ENCODE results near the gene CCDC137.
"Not testable (repeated sequence)": the region's sequence is repeated elsewhere in the genome, so short reads cannot be mapped to it uniquely, and the experiment has no call there.

CCDC137 gene

DNA sequence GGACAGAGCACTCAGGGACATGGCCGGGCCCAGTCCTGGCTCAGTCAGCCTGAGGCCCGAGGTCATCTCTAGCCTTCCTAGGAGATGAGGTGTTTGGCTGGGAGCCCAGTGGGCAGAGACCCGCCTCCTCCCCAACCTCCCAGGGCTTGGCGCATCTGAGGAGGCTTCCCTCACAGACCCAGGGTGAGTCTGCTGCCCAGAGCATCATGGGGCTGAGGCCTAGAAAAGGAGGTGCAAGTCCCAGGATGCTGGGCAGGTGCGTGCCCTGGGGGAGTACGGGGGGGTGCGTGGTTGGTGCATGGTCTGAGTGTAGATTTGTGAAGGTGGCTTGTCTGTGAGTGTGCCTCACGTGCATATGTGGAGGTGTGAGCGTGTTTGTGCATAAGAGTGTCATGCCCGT, 14.8 kb upstream of the CCDC137 start:
- no peak for DNase-seq (ENCODE audit: low spot score)

DNA sequence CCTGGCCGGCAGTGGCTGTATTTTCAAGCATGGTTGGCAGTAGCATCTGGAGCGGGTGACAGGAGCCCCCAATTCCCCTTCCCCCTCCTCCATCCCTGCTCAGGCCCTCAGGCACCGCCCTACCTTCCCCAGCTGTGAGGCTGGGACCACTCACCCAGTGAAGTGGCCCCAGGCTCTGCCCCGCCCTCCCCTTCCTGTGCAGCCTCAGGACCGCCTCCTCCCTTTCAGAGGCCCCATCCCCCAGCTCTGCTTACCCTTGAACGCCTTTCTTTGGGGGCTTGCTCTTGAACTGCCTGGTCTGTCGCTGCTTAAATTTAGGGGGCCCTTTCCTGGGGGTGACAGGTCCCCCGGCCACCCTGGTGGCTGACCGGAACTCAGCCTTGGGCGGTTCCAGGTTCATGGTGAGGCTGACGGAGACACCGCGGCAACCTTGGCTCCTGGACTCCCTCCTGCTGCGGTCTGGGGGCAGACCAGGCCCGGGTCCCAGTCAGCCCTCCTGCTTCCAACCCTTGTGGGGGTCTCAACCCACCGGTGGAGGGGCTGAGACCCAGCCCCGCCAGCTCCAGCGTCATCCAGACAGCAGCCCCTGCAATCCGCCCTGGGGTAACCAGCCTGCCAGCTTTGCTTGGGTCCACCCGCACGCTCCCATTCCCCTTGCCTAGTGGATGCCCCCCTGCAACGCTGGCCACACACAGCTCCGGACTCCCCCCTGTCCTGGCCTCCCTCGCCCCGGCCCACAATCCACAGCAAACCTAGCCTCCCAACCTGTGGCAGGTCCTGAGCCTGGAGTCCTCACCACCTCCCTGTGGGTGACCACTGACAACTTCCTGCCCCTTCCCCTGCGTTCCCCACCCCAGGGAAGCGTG, 13.4 kb upstream of the CCDC137 start:
- DNase-seq (ENCODE audit: low spot score), result no peak

DNA sequence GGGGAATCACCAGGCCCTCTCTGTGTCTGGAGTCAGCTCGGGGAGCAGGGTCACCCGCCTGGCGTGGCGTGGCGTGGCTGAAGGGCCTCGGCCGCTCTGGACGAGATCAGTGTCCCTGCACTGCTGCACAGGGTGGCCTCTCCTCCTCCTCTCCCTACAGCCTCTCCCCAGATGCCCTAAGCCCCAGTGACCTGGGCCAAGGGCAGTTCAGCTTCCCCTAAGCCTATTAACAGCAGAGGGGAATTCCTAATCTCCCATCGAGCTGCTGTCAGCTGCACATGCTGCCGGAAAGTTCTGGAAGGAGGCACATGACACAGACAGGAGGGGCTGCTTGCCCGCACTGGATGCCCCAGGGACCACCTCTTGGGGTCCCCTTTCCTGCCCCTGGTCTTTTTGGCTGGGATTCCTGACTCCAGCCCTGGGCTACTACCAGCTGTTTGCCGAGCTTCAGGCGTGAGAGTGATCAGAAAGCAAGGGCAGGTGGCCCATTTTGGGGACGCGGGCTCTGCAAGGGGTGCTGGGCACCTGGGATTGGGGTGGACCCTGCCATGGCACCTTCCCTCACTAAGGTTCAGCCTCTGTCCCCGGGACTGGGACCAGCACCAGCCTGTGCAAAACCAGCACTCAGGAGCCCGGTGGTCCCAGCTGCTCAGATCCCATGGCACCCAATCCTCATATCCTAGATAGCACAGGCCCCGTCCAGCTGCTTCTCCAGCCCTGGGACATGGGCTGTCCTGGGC, 11.0 kb upstream of the CCDC137 start:
- DNase-seq (ENCODE audit: low spot score), result no peak

DNA sequence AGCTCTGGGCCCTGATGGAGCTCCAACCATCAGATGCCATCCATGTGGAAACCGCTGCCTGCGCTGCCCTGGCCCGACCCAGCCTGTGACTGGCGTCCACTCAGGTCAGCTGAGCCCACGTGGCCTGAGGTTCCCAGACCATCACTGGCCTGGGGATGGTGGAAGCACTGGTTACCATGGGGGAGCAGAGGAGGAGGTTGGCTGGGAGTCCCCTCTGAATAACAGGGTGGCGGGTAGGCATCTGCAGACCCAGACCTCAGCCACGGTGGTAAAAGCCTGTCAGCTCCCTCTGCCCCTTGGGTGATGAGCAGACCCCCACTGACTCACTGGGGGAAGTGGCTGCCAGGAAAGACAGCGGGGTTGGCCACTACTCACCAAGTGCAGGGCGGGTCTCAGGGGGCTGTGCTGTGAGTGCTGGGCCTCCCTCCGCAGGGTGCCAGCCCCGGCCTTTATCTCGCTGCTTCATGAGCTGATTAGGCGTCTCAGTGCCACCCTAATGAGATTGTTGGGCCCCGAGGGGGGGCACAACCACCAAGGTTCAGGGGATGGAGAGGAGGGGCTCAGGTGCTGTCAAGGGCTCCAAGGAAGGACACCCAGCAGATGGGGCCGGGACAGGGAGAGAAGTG, 10.3 kb upstream of the CCDC137 start, which contains the start of gene PDE6G:
PDE6G (minus strand) TSS at position 425 of the 626 bp plus-strand sequence. CDS start 3,237 bp downstream, outside the sequence.
- DNase-seq (ENCODE audit: low spot score), result no peak

DNA sequence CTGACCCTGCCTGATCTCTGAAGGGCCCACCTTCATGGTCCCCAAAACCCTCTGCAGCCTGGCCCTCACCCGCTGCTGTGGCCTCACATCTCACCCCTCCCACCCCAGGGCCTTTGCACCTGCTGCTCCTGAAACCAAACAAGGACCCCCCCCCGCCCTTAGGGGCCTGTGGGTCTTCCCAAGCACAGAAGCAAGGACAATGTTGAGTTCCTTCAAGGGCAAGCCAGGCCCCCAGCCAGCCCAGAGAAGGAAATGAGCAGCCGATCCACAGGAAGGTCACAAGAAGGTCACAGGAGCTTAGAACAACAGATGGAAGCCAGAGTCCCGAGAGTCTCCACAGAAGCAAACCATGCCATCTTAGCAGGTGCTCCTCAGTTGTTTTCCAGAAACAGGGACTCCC, 9.7 kb upstream of the CCDC137 start:
- no peak for DNase-seq (ENCODE audit: low spot score)

DNA sequence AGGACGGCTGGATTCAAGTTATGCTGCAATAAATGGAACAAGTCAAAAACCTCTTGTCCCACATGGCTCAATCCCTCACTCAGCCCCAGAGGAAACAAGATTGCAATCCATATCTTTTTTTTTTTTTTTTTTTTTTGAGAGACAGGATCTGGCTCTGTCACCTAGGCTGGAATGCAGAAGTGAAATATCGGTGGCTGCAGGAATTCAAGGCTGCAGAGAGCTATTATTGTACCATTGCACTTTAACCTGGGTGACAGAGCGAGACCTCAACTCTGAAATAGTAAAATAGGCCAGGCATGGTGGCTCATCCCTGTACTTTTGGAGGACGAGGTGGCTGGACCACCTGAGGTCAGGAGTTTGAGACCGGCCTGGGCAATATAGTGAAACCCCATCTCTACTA, 7.5 kb upstream of the CCDC137 start:
- DNase-seq (ENCODE audit: low spot score), result no peak

DNA sequence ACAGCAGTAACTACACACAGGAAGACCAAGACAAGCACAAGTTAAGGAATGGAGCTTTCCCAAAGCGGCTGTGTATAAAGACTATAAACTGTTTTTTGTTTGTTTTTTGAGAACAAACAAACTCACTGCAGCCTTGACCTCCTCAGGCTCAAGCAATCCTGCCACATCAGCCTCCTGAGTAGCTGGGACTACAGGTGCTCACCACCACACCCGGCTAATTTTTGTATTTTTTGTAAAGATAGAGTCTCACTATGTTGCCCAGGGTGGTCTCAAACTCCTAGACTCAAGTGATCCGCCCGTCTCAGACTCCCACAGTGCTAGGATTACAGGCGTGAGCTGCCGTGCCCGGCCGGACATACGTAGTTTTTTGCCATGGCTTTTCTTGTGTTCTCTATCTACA, 6.1 kb upstream of the CCDC137 start:
- DNase-seq (ENCODE audit: low spot score), result no peak

DNA sequence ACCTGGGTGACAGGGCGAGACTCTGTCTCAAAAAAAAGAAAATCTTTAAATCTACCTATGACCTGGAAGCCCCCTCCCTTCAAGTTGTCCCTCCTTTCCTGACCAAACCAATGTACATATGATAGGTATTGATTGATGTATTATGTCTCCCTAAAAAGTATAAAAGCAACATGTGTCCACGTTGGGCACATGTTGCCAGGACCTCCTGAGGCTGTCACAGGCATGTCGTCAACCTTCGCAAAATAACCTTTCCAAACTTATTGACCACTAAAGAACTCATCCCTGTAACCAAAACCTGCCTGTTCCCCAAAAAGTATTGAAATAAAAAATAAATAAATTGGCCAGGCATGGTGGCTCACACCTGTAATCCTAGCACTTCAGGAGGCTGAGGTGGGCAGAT, 4.5 kb upstream of the CCDC137 start:
- no peak for DNase-seq (ENCODE audit: low spot score)

DNA sequence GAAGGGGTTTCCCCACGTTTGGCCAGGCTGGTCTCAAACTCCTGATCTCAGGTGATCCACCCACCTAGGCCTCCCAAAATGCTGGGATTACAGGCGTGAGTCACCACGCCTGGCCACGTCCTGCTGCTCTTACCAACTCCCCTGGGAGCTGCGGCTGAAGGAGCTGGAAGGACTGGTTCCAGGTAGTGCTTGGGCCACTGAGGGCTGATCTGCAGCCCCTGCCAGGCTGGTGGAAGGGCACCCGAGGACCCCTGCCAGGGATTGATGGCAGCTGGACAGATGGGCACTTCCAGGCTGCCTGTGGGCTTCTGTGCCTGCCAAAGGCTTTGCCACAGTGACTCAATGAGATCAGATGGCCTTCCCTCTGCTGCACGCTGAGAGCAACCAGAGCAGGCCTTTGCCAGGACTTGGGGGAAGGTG, 2.5 kb upstream of the CCDC137 start:
- no peak for DNase-seq (ENCODE audit: low spot score)

DNA sequence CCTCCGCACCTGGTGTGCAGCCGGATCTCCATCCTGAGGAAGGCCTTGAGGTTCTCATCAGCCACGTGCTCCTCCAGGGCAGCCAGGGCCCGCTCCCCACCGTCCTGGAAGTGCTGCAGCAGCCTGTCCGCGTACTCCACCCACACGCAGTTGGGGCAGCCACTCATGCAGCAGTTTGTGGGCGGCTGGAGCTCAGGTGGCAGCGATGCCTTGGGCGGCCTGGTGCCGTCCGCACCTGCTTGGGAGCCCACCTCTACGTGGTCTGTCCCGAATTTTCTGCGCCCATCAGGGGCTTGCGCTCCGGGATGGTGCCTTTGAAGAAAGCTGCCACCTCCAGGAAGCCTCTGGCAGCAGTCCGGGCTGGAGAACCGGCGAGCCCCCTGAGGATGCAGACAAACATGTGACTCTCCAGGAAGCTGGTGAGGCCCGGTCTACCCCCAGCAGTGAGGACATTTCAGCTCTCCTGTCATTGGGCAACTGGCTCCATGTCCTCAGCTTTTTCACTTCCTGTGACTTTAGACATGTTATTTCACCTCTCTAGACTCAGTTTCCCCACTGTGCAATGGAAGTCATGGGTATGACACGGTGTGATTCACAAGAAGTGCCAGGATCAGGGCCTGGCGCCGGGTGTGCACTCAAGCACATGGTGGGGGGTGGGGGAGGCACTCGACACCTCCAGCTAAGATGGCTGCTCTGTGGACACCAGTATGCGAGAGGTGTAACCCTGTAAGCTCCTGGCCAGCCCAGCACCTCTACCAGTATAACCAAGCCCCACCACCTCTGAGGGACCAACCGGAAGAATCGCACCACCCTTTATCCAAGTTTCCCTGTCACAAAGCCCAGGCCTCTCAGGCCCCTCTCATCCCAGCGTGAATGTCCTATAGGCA, 1.1 kb upstream of the CCDC137 start:
- DNase-seq (ENCODE audit: low spot score), result no peak

DNA sequence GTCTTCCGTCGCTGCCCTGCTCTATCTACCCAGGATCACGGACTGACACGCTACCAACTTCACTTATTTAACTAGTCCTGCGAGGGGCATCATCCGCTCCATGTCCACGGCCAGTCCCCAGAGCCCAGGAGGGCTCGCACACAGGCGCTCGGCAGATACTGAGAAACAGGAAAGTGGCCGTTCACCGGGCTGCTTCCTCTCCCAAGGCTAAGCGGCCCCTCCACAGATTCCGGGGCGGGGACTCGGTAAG, 520 bp upstream of the CCDC137 start:
- no peak for DNase-seq (ENCODE audit: low spot score)

DNA sequence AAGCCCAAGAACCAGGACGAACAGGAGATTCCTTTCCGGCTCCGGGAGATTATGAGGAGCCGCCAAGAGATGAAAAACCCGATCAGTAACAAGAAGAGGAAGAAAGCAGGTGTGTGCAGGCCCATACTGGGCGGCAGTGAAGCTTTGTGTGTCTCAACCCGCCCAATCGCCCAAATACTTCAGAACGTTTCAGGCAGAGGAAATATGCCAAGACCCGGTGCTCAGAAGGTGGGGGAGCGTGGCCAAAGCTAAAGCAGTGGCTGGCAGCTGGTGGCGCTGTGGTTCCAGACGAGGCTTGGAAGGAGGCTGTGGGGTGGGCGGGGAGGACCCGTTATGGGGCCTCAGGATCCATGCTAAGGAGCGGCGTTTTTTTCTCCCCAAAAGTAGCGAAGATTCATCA, 1.2 kb downstream of the CCDC137 start:
- DNase-seq (ENCODE audit: low spot score), result no peak

DNA sequence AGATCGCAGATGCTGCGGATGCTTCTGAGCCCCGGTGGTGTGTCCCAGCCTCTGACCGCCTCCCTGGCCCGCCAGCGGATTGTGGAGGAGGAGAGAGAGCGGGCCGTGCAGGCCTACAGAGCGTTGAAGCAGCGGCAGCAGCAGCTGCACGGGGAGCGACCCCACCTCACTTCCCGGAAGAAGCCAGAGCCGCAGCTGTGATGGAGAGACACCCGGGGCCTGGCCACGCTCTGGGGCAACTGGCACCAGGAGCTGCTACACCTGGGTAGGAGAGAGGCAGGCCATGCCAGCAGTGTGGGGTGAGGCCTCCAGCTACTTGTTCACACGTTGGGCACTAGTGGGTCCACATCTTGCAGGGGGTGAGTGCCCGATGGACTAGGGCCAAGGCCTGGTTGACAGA, 6.0 kb downstream of the CCDC137 start:
- DNase-seq (ENCODE audit: low spot score), result no peak

DNA sequence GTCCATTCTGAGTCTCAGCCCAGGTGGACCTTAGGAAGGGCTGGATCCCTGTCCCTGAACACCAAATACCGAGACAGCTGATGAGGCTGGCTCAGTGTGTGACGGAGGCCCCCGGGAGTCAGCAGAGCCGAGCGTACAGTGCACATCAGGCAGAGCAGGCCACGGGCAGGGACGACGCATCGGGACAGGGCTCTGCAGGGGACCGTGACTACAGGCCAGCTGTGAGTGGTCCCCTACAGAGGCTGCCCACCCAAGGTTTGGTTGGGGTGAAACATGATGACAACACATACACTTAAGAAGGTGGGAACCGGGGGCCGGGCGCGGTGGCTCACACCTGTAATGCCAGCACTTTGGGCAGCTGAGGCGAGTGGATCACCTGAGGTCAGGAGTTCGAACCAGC, 6.4 kb downstream of the CCDC137 start:
- DNase-seq (ENCODE audit: low spot score), result no peak

DNA sequence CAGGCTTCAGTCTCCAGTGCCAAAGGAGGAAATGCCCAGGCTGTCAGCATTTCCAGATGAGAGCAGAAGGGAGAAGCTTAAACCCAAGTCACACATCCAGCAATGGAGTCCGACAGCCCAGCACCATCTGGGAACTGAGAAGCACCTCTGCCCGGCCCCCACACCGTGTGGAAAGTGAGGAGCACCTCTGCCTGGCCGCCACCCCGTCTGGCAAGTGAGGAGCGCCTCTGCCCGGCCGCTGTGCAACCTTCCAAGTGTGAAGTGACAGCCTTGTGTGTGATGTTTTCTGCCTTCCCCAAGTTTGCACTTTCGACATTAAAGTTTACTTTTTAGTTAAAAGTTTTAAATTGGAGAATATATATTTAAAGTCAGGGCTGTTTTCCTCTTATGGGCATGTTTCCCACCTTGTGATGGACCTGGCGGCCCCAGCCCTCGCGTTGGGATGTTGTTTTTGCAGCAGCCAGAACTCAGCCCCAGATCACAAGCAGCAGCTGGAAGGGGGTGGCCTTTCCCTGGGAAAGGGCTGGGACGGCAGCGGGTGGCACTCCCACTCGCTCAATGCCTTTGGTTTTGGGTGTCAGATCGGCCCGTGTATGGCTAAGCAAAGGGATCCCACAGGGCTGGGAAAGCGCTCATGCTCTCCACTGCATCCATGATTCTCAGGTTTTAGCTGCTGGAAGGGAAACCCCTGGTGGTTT, 7.2 kb downstream of the CCDC137 start:
- DNase-seq (ENCODE audit: low spot score), result no peak

DNA sequence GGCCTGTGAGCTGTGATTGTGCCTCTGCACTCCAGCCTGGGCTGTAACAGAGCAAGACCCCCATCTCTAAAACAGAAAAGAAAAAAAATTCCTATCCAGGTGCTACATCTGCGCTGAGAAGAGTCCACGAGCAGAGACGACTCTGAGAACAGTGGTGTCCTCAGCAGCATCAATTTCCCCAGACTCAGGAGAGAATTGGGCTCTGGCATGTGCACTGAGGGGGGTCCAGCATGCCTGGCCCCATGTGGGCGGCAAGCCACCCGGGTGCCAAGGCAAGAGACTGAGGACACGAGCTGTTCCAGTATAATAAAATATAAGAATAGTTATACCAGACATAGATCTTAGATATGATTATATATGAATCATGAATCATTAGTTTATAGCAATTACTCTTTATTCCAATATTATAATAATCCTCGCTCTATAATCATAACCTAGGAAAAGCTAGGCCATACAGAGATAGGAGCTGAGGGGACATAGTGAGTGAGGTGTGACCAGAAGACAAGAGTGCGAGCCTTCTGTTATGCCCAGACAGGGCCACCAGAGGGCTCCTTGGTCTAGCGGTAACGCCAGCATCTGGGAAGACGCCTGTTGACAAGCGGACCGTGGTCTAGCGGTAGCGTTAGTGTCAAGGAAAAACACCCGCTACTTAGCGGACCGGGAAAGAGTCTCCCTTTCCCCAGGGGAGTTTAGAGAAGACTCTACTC, 9.1 kb downstream of the CCDC137 start:
- DNase-seq (ENCODE audit: low spot score), result not testable (repeated sequence)

DNA sequence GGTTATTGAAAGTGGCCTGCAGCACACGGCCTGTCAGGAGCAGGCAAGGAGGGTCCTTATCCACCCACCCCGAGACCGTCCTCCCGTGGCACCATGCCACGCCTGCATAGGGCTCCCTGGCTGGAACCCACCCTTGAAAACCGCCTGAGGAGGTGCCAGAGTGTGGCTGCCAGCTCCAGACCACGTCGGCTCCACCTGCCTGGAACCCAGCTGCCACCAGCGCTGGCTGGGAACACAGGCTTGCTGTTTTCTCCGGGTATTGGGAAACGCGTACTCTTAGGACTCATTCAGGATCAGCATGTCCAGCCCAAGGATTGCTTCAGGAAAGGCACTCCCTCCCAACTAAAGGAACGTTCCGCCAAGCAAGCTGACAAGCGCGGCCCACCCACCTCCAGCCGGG, 10.4 kb downstream of the CCDC137 start:
- no peak for DNase-seq (ENCODE audit: low spot score)

DNA sequence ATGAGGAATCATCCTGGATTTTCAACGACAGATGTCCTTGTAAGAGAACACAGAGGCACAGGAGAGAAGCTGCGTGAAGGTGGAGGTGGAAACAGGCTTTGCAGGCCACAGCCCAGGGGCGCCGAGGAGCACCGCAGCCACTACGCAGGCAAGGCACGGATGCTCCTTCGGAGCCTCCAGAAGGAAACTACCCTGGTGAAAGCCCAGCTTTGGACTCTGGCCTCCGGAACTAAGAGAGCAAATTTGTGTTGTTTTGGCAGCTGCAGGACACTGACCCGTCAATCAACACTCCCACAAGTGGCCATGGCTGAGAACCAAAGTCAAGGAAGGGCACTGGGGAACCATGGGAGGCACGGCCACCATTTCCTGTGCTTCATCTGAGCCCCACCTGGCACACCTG, 13.6 kb downstream of the CCDC137 start:
- no peak for DNase-seq (ENCODE audit: low spot score)

DNA sequence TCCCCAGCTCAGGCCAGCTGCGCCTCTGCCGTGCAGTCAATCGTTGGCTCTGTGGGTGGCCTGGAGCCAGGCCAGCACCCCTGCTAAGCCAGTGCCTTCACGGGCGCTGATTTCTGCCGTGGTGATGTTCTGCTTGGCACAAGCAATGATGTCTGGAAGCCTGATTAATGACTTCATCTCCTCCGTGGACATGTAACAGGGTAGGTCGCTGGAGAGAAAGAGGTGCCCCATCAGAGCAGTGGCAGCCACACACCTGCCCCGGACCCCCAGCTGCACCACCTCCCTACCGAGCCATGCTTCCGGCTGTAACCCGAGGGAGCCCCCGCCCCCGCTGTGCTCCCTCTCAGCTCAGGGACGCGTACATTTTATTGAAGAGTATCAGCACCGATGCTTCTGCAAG, 15.1 kb downstream of the CCDC137 start:
- no peak for DNase-seq (ENCODE audit: low spot score)

DNA sequence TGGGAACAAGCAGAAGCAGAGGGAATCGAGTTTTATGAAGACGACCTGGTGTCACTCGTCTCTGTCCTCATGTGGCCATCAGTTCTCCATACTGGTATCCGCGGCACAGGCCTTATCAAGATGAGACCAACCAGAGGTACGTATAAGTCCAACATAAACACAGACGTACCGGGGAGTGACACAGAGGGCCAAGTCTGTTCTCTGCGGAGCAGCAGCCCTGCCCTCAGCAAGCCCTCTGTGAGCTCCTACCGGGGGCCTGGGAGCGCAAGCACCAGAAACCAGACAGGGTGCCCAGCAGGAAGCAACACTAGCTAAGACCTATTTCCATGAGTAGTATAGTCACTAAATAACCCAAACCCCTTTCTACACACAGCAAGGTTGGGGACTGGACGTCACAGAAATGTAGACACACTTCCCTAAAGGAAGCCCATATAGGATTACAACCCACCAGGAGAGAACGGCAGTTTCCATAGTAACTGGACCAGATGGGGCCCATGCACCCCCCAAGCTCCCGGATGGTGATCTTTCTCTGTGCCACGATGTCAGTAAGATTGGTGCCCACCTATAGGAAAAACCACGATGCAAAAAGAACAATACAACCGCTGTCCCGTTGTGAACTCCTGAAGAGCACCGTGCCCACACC, 16.1 kb downstream of the CCDC137 start:
- no peak for DNase-seq (ENCODE audit: low spot score)
